MM.1S (cell line): ENCODE results near the gene L3MBTL4.

ENCODE experiments used
- DNase-seq: peaks from one replicate; pipeline ENCODE4 v3.0.0-alpha.2; 2015
- H2AFZ ChIP-seq: fragments of 300-600 bp; sonication (generic); 2 replicates; pipeline ENCODE4 v1.6.0; 2016; ENCODE audit warnings: antibody characterized with exemption, low read length
- H3F3A ChIP-seq: fragments of 300-600 bp; sonication (generic); 2 replicates; pipeline ENCODE4 v1.6.1; 2016; ENCODE audit warnings: mild to moderate bottlenecking, antibody characterized with exemption, low read length, moderate library complexity, mixed read lengths; ENCODE audit not compliant: insufficient read depth
- H3K27ac ChIP-seq: fragments of 300-600 bp; sonication (generic); 2 replicates; pipeline ENCODE4 v1.5.1; 2016; ENCODE audit warnings: mild to moderate bottlenecking, low read length
- H3K27me3 ChIP-seq: fragments of 300-600 bp; sonication (generic); replicated peaks from 2 replicates; pipeline ENCODE4 v1.6.0; 2016; ENCODE audit warnings: low read length; ENCODE audit not compliant: insufficient read depth
- H3K36me3 ChIP-seq: fragments of 300-600 bp; sonication (generic); replicated peaks from 2 replicates; pipeline ENCODE4 v1.6.1; 2016; ENCODE audit warnings: mild to moderate bottlenecking, low read length, mixed read lengths; ENCODE audit not compliant: insufficient read depth
- H3K4me1 ChIP-seq: fragments of 300-600 bp; sonication (generic); 2 replicates; pipeline ENCODE4 v1.6.1; 2016; ENCODE audit warnings: low read length, mixed read lengths
- H3K4me2 ChIP-seq: fragments of 300-600 bp; sonication (generic); 2 replicates; pipeline ENCODE4 v1.6.0; 2016; ENCODE audit warnings: low read depth, low read length
- H3K4me3 ChIP-seq: fragments of 300-600 bp; sonication (generic); 2 replicates; pipeline ENCODE4 v1.5.1; 2016; ENCODE audit warnings: low read length, mixed read lengths
- H3K79me2 ChIP-seq: fragments of 300-600 bp; sonication (generic); 2 replicates; pipeline ENCODE4 v1.6.1; 2016; ENCODE audit warnings: mixed run types, low read length, mixed read lengths
- H3K9ac ChIP-seq: fragments of 300-600 bp; sonication (generic); 2 replicates; pipeline ENCODE4 v1.6.1; 2016; ENCODE audit warnings: low read length, mixed read lengths
- H3K9me2 ChIP-seq: fragments of 300-600 bp; sonication (generic); replicated peaks from 2 replicates; pipeline ENCODE4 v1.6.1; 2016; ENCODE audit warnings: mild to moderate bottlenecking, low read length, mixed read lengths; ENCODE audit not compliant: insufficient read depth
- H3K9me3 ChIP-seq: fragments of 300-600 bp; sonication (generic); replicated peaks from 2 replicates; pipeline ENCODE4 v1.6.1; 2016; ENCODE audit warnings: mild to moderate bottlenecking, low read length, mixed read lengths; ENCODE audit not compliant: insufficient read depth
- H4K20me1 ChIP-seq: fragments of 300-600 bp; sonication (generic); 2 replicates; pipeline ENCODE4 v1.6.1; 2016; ENCODE audit warnings: mild to moderate bottlenecking, low read length, moderate library complexity, mixed read lengths; ENCODE audit not compliant: insufficient read depth
- EZH2 ChIP-seq: fragments of 300-600 bp; sonication (generic); optimal IDR thresholded peaks from 2 replicates; pipeline ENCODE3; 2017; ENCODE audit warnings: low read depth, mild to moderate bottlenecking, antibody characterized with exemption, low read length, mixed read lengths
- EZH2phosphoT487 ChIP-seq: fragments of 300-600 bp; sonication (generic); IDR thresholded peaks from 2 replicates; pipeline ENCODE4 v1.6.1; 2018; ENCODE audit warnings: antibody characterized with exemption, low read length
- TF ChIP-seq, protein P1 (sequence below): fragments of 300-600 bp; sonication (generic); IDR thresholded peaks from 2 replicates; pipeline ENCODE4 v1.5.1; 2016; ENCODE audit warnings: antibody characterized with exemption, low read length, mixed read lengths

L3MBTL4 gene

GRCh38 chr18:6431659-6432318 lies 17.1 kb upstream of the L3MBTL4 start:
- H3K4me2 ChIP-seq = no peak overlapping the region
- H3K27me3 ChIP-seq = no peaks in the 10 kb centered on the region
- no peak overlapping the region for H2AFZ ChIP-seq
- H3K9me2 ChIP-seq = no peaks in the 10 kb centered on the region
- no peaks in the 10 kb centered on the region for H3K79me2 ChIP-seq
- H3K4me1 ChIP-seq = peaks cover 21% of the 10 kb centered on the region
- no peak overlapping the region for H3K4me3 ChIP-seq
- TF ChIP-seq, protein P1, sequence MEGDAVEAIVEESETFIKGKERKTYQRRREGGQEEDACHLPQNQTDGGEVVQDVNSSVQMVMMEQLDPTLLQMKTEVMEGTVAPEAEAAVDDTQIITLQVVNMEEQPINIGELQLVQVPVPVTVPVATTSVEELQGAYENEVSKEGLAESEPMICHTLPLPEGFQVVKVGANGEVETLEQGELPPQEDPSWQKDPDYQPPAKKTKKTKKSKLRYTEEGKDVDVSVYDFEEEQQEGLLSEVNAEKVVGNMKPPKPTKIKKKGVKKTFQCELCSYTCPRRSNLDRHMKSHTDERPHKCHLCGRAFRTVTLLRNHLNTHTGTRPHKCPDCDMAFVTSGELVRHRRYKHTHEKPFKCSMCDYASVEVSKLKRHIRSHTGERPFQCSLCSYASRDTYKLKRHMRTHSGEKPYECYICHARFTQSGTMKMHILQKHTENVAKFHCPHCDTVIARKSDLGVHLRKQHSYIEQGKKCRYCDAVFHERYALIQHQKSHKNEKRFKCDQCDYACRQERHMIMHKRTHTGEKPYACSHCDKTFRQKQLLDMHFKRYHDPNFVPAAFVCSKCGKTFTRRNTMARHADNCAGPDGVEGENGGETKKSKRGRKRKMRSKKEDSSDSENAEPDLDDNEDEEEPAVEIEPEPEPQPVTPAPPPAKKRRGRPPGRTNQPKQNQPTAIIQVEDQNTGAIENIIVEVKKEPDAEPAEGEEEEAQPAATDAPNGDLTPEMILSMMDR = no peak
- no peak for TF ChIP-seq EZH2phosphoT487
- TF ChIP-seq EZH2 = no peak
- no peaks in the 10 kb centered on the region for H4K20me1 ChIP-seq
- H3F3A ChIP-seq = peaks cover 9% of the 10 kb centered on the region
- H3K27ac ChIP-seq = no peak overlapping the region
- no peaks in the 10 kb centered on the region for H3K9me3 ChIP-seq
- no peak for DNase-seq
- H3K9ac ChIP-seq = no peak overlapping the region
- H3K36me3 ChIP-seq = no peaks in the 10 kb centered on the region

DNA sequence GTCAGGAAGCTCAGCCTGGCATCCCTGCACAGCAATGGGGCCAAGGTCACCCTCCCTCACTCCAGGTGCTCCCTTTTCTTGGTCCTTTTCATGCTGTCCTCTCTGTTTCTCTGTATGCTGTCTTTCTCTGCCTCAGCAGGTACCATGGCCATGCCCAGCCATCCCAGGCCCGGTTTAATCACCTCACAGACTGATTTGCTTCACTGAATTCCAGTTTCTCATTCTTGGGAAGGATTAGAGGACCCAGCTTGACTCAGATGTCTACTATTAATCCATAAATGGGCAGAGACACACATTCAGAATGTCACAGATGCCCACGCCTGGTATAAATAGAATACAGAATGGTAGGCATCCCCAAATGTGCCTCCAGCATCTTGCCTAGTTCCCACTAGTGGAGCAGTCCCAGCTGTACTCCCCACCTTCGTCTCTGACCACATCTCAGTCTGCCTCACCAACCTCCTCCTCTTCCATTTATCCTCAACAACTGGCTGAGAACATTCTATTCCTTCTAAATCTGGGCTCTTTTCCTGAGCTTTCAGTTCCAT lies 14.2 kb upstream of the L3MBTL4 start:
- no peak overlapping the region for H3K9ac ChIP-seq
- H3K36me3 ChIP-seq = no peaks in the 10 kb centered on the region
- H3K9me3 ChIP-seq = no peaks in the 10 kb centered on the region
- H3K4me3 ChIP-seq = no peak overlapping the region
- no peaks in the 10 kb centered on the region for H3F3A ChIP-seq
- H3K27me3 ChIP-seq = no peaks in the 10 kb centered on the region
- peaks cover 8% of the 10 kb centered on the region for H3K4me1 ChIP-seq
- no peaks in the 10 kb centered on the region for H3K79me2 ChIP-seq
- no peak for TF ChIP-seq EZH2phosphoT487
- TF ChIP-seq, protein P1 = no peak
- DNase-seq = no peak
- H4K20me1 ChIP-seq = no peaks in the 10 kb centered on the region
- no peak overlapping the region for H3K27ac ChIP-seq
- no peak overlapping the region for H2AFZ ChIP-seq
- no peak overlapping the region for H3K4me2 ChIP-seq
- no peaks in the 10 kb centered on the region for H3K9me2 ChIP-seq

DNA sequence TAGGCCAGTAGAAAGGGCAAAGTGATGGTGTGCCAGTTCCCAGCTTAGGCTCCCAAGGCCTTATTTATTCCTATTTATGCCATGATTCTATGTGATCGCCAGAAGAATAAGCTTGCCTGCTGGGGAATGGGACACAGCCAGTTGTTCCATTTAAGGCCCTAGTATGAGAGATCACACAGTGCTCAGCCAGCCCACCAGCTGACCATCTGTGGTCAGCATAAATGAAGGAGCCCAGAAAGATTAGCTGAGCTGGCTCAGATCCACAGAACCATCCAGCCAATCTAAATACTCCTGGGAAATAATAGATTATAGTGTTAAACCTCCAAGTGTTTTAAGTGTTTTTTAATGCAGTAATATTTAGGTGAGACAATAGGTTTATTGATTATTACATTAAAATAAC lies 12.6 kb upstream of the L3MBTL4 start:
- Histone ChIP-seq H3K9ac (no peak overlapping the region), H3K4me1 (peaks cover 11% of the 10 kb centered on the region), H3K36me3 (no peaks in the 10 kb centered on the region), H4K20me1 (no peaks in the 10 kb centered on the region), H3K27ac (no peak overlapping the region), H3F3A (no peaks in the 10 kb centered on the region), H3K9me2 (no peaks in the 10 kb centered on the region), H3K4me3 (no peak overlapping the region), H3K9me3 (no peaks in the 10 kb centered on the region), H3K4me2 (no peak overlapping the region), H3K79me2 (no peaks in the 10 kb centered on the region), H3K27me3 (no peaks in the 10 kb centered on the region), H2AFZ (no peak overlapping the region)
- DNase-seq = no peak
- TF ChIP-seq EZH2phosphoT487 = no peak
- TF ChIP-seq, protein P1 = no peak
- TF ChIP-seq EZH2 = no peak
